ENCODE measurements around the gene WBP2.
"Not testable (repeated sequence)": the region's sequence is repeated elsewhere in the genome, so short reads cannot be mapped to it uniquely, and the experiment has no call there.

GRCh38 chr17:75885860-75886259, 30.7 kb upstream of the WBP2 start:
- TF ChIP-seq CTCF, POLR2AphosphoS5, POLR2A (IDR thresholded peaks at IDR 0.05): not testable (repeated sequence)

All from prostate gland (tissue), 2 donors.